ENCODE data around the gene PCLO. TPM values are rescaled to one million over a fixed set of nuclear protein-coding genes. Genes with fewer than 3 reads are reported as not detected.
A peak's percentile ranks its signal among the peaks of the same experiment; 100 is the strongest.

The PCLO gene
- total RNA-seq, 2 experiments from 2014 or later: 0.35 to 1.4 TPM

GRCh38 chr7:82945056-82945455 is 217.6 kb downstream of the PCLO start:
- no peak overlapping the region for H3K4me2 ChIP-seq (ENCODE audit: low read length)
- H3K9me3 ChIP-seq (ENCODE audit: low read length): no peaks in the 10 kb centered on the region
- no peaks in the 10 kb centered on the region for H3K9me2 ChIP-seq (ENCODE audit: insufficient read depth, low read length)
- H3K79me2 ChIP-seq (ENCODE audit: insufficient read depth, low read depth, low read length): no peaks in the 10 kb centered on the region
- no peak overlapping the region for H3K27ac ChIP-seq (ENCODE audit: low read depth, low read length, poor library complexity, severe bottlenecking)
- BruUV-seq (replicated peaks): no TSS peak
- H3K4me3 ChIP-seq (ENCODE audit: low read depth, low read length, poor library complexity, severe bottlenecking): no peak overlapping the region
- TF ChIP-seq EZH2phosphoT487 (IDR thresholded peaks at IDR 0.05; ENCODE audit: borderline replicate concordance, low read depth, low read length) (no peak), CTCF (conservative IDR thresholded peaks at IDR 0.05; ENCODE audit: low read length) (no peak)
- no peaks in the 10 kb centered on the region for H4K20me1 ChIP-seq (ENCODE audit: insufficient read depth, low read length)
- ChIA-PET POLR2A (interaction anchor here (1.3 kb wide), 1 partner anchor 10 kb away, joined by 4 read pairs; no protein-coding TSS in a partner anchor), CTCF (ENCODE audit: unreplicated experiment) (no interaction called here)
- no peaks in the 10 kb centered on the region for H3K4me1 ChIP-seq (ENCODE audit: insufficient read depth, low read length, poor library complexity, severe bottlenecking)
- peak overlapping the region; percentile 51; the same call in 1 of the 2 replicates for H2AFZ ChIP-seq (ENCODE audit: low read length)
- DNase-seq (ENCODE audit: low spot score): no peak
- no peaks in the 10 kb centered on the region for H3K36me3 ChIP-seq (ENCODE audit: insufficient read depth, low read length)
- intact Hi-C loops (cut with micrococcal nuclease; ENCODE audit: unreplicated experiment): no loop called here

- DNase-seq (ENCODE audit: low spot score): no peak
- Histone ChIP-seq H3K9me3 (ENCODE audit: low read length) (no peaks in the 10 kb centered on the region), H3K9me2 (ENCODE audit: insufficient read depth, low read length) (no peaks in the 10 kb centered on the region), H3K36me3 (ENCODE audit: insufficient read depth, low read length) (no peaks in the 10 kb centered on the region), H3K4me3 (ENCODE audit: low read depth, low read length, poor library complexity, severe bottlenecking) (no peak overlapping the region), H2AFZ (ENCODE audit: low read length) (no peak overlapping the region), H3K4me2 (ENCODE audit: low read length) (no peak overlapping the region), H3K27ac (ENCODE audit: low read depth, low read length, poor library complexity, severe bottlenecking) (no peak overlapping the region), H4K20me1 (ENCODE audit: insufficient read depth, low read length) (no peaks in the 10 kb centered on the region), H3K79me2 (ENCODE audit: insufficient read depth, low read depth, low read length) (no peaks in the 10 kb centered on the region), H3K4me1 (ENCODE audit: insufficient read depth, low read length, poor library complexity, severe bottlenecking) (peaks cover 14% of the 10 kb centered on the region)
- intact Hi-C loops (cut with micrococcal nuclease; ENCODE audit: unreplicated experiment): no loop called here
- ChIA-PET CTCF (ENCODE audit: unreplicated experiment) (no interaction called here), POLR2A (no interaction called here)
- TF ChIP-seq EZH2phosphoT487 (IDR thresholded peaks at IDR 0.05; ENCODE audit: borderline replicate concordance, low read depth, low read length): no peak
- no peak for TF ChIP-seq CTCF (conservative IDR thresholded peaks at IDR 0.05; ENCODE audit: low read length)
- BruUV-seq (replicated peaks): no TSS peak
Measured at GRCh38 chr7:82932516-82932915, 230.2 kb downstream of the PCLO start.

- Histone ChIP-seq H3K4me2 (ENCODE audit: low read length) (peak overlapping the region; percentile 71), H3K9me2 (ENCODE audit: insufficient read depth, low read length) (no peaks in the 10 kb centered on the region), H3K79me2 (ENCODE audit: insufficient read depth, low read depth, low read length) (no peaks in the 10 kb centered on the region), H4K20me1 (ENCODE audit: insufficient read depth, low read length) (no peaks in the 10 kb centered on the region), H3K9me3 (ENCODE audit: low read length) (no peaks in the 10 kb centered on the region), H3K27ac (ENCODE audit: low read depth, low read length, poor library complexity, severe bottlenecking) (peak overlapping the region; percentile 85), H3K4me3 (ENCODE audit: low read depth, low read length, poor library complexity, severe bottlenecking) (peak overlapping the region; percentile 34), H3K36me3 (ENCODE audit: insufficient read depth, low read length) (no peaks in the 10 kb centered on the region), H3K4me1 (ENCODE audit: insufficient read depth, low read length, poor library complexity, severe bottlenecking) (peaks cover 61% of the 10 kb centered on the region), H2AFZ (ENCODE audit: low read length) (peak overlapping the region; percentile 42; the same call in 1 of the 2 replicates)
- intact Hi-C loops (cut with micrococcal nuclease; ENCODE audit: unreplicated experiment): loop anchor here (10.0 kb wide), 1 partner anchor 238 kb away; the partner anchor contains the start of gene PCLO
- peak; percentile 65 for DNase-seq (ENCODE audit: low spot score)
- TF ChIP-seq CTCF (conservative IDR thresholded peaks at IDR 0.05; ENCODE audit: low read length) (no peak), EZH2phosphoT487 (IDR thresholded peaks at IDR 0.05; ENCODE audit: borderline replicate concordance, low read depth, low read length) (no peak)
- no TSS peak for BruUV-seq (replicated peaks)
- ChIA-PET CTCF (ENCODE audit: unreplicated experiment) (no interaction called here), POLR2A (interaction anchor here (1.8 to 2.3 kb wide), 2 partner anchors 9 to 21 kb away, joined by 4 to 12 read pairs; no protein-coding TSS in a partner anchor)
Measured at GRCh38 chr7:82926477-82926876, 236.2 kb downstream of the PCLO start.
